ENCODE data around the gene IL17B.

IL17B gene

DNA sequence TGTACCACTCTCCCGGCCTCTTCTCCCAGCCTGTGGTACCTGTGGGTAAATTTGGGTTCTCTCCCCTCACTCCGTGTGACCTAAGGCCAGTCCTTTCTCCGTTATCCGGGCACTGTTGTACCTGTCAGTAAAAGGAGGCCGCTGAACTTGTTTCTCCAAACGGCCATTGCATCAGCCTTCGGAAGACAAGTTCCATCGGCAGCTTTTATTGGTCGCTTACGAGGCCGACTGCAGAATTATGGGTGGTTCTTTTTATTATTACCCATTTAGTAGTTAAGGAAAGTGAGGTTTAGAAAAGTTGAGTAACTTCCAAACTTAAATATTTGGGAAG, 33.2 kb downstream of the IL17B start:
- peak overlapping the region; percentile 87 to 91 for H3K4me3 ChIP-seq (ENCODE audit: low read length in 2 of 2)
- H3K27ac ChIP-seq (ENCODE audit: low read depth in 2 of 2, low read length in 2 of 2) = peak overlapping the region; percentile 72 to 81
- peaks cover 6 to 12% of the 10 kb centered on the region in 2 donors for H3K4me1 ChIP-seq (ENCODE audit: control insufficient read depth in 2 of 2, insufficient read depth in 2 of 2, low read length in 2 of 2)
- peaks cover 24 to 30% of the 10 kb centered on the region in 2 donors for H3K36me3 ChIP-seq (ENCODE audit: control insufficient read depth in 2 of 2, insufficient read depth in 2 of 2, low read length in 2 of 2)
- H3K9me3 ChIP-seq (ENCODE audit: control insufficient read depth in 2 of 2, low read length in 2 of 2) = no peaks in the 10 kb centered on the region
- H3K9ac ChIP-seq (ENCODE audit: low read depth in 1 of 2, low read length in 2 of 2) = peak overlapping the region; percentile 66 to 71
- H3K27me3 ChIP-seq (ENCODE audit: control insufficient read depth in 2 of 2, insufficient read depth in 2 of 2, low read length in 2 of 2) = no peaks in the 10 kb centered on the region

GRCh38 chr5:149345147-149345891, 33.8 kb downstream of the IL17B start, which contains the start of gene GRPEL2:
GRPEL2 (plus strand) TSS chr5:149345499; CDS start chr5:149345540, 41 bp downstream.
- Histone ChIP-seq H3K9me3 (ENCODE audit: control insufficient read depth in 2 of 2, low read length in 2 of 2) (no peaks in the 10 kb centered on the region), H3K36me3 (ENCODE audit: control insufficient read depth in 2 of 2, insufficient read depth in 2 of 2, low read length in 2 of 2) (peaks cover 19 to 25% of the 10 kb centered on the region in 2 donors), H3K4me1 (ENCODE audit: control insufficient read depth in 2 of 2, insufficient read depth in 2 of 2, low read length in 2 of 2) (peaks cover 6 to 12% of the 10 kb centered on the region in 2 donors), H3K27me3 (ENCODE audit: control insufficient read depth in 2 of 2, insufficient read depth in 2 of 2, low read length in 2 of 2) (no peaks in the 10 kb centered on the region), H3K27ac (ENCODE audit: low read depth in 2 of 2, low read length in 2 of 2) (peak within 1 kb of the TSS; percentile 72 to 81), H3K4me3 (ENCODE audit: low read length in 2 of 2) (peak within 1 kb of the TSS; percentile 87 to 91), H3K9ac (ENCODE audit: low read depth in 1 of 2, low read length in 2 of 2) (peak within 1 kb of the TSS; percentile 71 to 78)

- Histone ChIP-seq H3K4me3 (ENCODE audit: low read length in 2 of 2) (no peak overlapping the region), H3K36me3 (ENCODE audit: control insufficient read depth in 2 of 2, insufficient read depth in 2 of 2, low read length in 2 of 2) (peaks cover 7 to 15% of the 10 kb centered on the region in 2 donors), H3K27ac (ENCODE audit: low read depth in 2 of 2, low read length in 2 of 2) (no peak overlapping the region), H3K27me3 (ENCODE audit: control insufficient read depth in 2 of 2, insufficient read depth in 2 of 2, low read length in 2 of 2) (no peaks in the 10 kb centered on the region), H3K4me1 (ENCODE audit: control insufficient read depth in 2 of 2, insufficient read depth in 2 of 2, low read length in 2 of 2) (peaks cover 6 to 12% of the 10 kb centered on the region in 2 donors), H3K9me3 (ENCODE audit: control insufficient read depth in 2 of 2, low read length in 2 of 2) (no peaks in the 10 kb centered on the region), H3K9ac (ENCODE audit: low read depth in 1 of 2, low read length in 2 of 2) (no peak overlapping the region)
Measured at GRCh38 chr5:149344151-149344550, 34.9 kb downstream of the IL17B start.

DNA sequence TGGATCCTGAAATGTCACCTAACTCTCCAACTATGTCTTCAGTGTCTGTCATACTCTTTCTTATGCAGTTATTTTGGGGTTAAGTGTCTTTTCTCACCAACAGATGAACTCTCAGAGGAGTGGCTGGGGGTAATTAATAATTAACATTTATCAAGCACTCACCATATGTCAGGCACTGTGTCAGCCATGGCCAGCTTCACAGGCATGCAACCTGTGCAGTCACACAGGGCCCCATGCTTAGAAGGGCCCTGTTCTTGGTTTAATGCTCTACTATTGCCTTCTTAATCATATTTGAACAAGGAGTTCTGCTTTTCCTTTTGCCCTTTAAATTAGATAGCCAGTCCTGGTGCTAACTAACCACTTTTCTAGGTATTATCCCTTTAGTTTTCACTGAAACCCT, 37.2 kb downstream of the IL17B start:
- no peak overlapping the region for H3K4me3 ChIP-seq (ENCODE audit: low read length in 2 of 2)
- no peaks in the 10 kb centered on the region for H3K36me3 ChIP-seq (ENCODE audit: control insufficient read depth in 2 of 2, insufficient read depth in 2 of 2, low read length in 2 of 2)
- peaks cover 6 to 12% of the 10 kb centered on the region in 2 donors for H3K4me1 ChIP-seq (ENCODE audit: control insufficient read depth in 2 of 2, insufficient read depth in 2 of 2, low read length in 2 of 2)
- H3K27ac ChIP-seq (ENCODE audit: low read depth in 2 of 2, low read length in 2 of 2) = no peak overlapping the region
- H3K9ac ChIP-seq (ENCODE audit: low read depth in 1 of 2, low read length in 2 of 2) = no peak overlapping the region
- no peaks in the 10 kb centered on the region for H3K9me3 ChIP-seq (ENCODE audit: control insufficient read depth in 2 of 2, low read length in 2 of 2)
- H3K27me3 ChIP-seq (ENCODE audit: control insufficient read depth in 2 of 2, insufficient read depth in 2 of 2, low read length in 2 of 2) = no peaks in the 10 kb centered on the region

DNA sequence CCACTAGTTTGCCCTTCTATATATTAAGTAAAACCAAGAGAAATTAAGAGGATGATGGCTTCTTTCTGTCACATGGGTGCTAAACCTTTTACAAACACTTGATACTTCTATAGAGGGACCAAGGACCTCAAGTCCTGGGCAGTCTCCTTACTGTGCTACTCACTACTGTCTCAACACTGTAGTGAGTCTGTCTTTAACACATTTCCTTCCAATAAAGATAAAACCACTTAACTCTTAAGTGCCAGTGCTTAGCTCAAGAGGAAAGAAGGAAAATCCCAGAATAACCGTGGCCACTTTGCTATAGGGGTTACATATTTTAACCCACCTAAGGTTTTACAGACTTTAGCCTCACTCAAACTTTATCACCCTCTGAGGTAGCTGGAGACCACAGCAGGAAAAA, 38.2 kb downstream of the IL17B start:
- Histone ChIP-seq H3K27me3 (ENCODE audit: control insufficient read depth in 2 of 2, insufficient read depth in 2 of 2, low read length in 2 of 2) (no peaks in the 10 kb centered on the region), H3K9ac (ENCODE audit: low read depth in 1 of 2, low read length in 2 of 2) (no peak overlapping the region), H3K4me1 (ENCODE audit: control insufficient read depth in 2 of 2, insufficient read depth in 2 of 2, low read length in 2 of 2) (peaks cover 2 to 8% of the 10 kb centered on the region in 2 donors), H3K27ac (ENCODE audit: low read depth in 2 of 2, low read length in 2 of 2) (no peak overlapping the region), H3K9me3 (ENCODE audit: control insufficient read depth in 2 of 2, low read length in 2 of 2) (no peaks in the 10 kb centered on the region), H3K4me3 (ENCODE audit: low read length in 2 of 2) (no peak overlapping the region), H3K36me3 (ENCODE audit: control insufficient read depth in 2 of 2, insufficient read depth in 2 of 2, low read length in 2 of 2) (no peaks in the 10 kb centered on the region)

GRCh38 chr5:149338364-149338763, 40.7 kb downstream of the IL17B start:
- no peak overlapping the region for H3K4me3 ChIP-seq (ENCODE audit: low read length in 2 of 2)
- no peaks in the 10 kb centered on the region for H3K9me3 ChIP-seq (ENCODE audit: control insufficient read depth in 2 of 2, low read length in 2 of 2)
- no peak overlapping the region for H3K27ac ChIP-seq (ENCODE audit: low read depth in 2 of 2, low read length in 2 of 2)
- H3K9ac ChIP-seq (ENCODE audit: low read depth in 1 of 2, low read length in 2 of 2) = no peak overlapping the region
- no peaks in the 10 kb centered on the region for H3K27me3 ChIP-seq (ENCODE audit: control insufficient read depth in 2 of 2, insufficient read depth in 2 of 2, low read length in 2 of 2)
- no peaks in the 10 kb centered on the region for H3K36me3 ChIP-seq (ENCODE audit: control insufficient read depth in 2 of 2, insufficient read depth in 2 of 2, low read length in 2 of 2)
- H3K4me1 ChIP-seq (ENCODE audit: control insufficient read depth in 2 of 2, insufficient read depth in 2 of 2, low read length in 2 of 2) = no peaks in the 10 kb centered on the region

DNA sequence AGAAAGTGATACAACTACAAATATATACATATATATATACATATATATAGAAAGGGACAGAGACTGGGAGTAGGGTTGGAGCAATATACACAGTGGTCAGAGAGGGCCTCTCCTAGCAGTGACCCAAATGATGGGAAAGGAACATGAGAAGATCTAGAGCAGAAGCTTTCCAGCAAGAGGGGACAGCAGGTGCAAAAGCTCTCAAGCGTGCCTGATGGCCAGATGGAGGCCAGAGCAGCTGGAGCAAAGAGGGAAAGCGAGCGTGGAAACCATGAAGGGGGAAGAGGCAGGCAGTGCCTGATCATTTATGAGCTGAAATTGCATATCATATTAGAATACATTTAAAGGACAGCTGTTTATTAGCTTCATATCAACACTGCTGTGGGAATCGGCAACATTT, 41.4 kb downstream of the IL17B start:
- H3K36me3 ChIP-seq (ENCODE audit: control insufficient read depth in 2 of 2, insufficient read depth in 2 of 2, low read length in 2 of 2) = no peaks in the 10 kb centered on the region
- no peak overlapping the region for H3K27ac ChIP-seq (ENCODE audit: low read depth in 2 of 2, low read length in 2 of 2)
- H3K9me3 ChIP-seq (ENCODE audit: control insufficient read depth in 2 of 2, low read length in 2 of 2) = no peaks in the 10 kb centered on the region
- H3K4me3 ChIP-seq (ENCODE audit: low read length in 2 of 2) = no peak overlapping the region
- no peaks in the 10 kb centered on the region for H3K4me1 ChIP-seq (ENCODE audit: control insufficient read depth in 2 of 2, insufficient read depth in 2 of 2, low read length in 2 of 2)
- H3K27me3 ChIP-seq (ENCODE audit: control insufficient read depth in 2 of 2, insufficient read depth in 2 of 2, low read length in 2 of 2) = no peaks in the 10 kb centered on the region
- H3K9ac ChIP-seq (ENCODE audit: low read depth in 1 of 2, low read length in 2 of 2) = no peak overlapping the region

DNA sequence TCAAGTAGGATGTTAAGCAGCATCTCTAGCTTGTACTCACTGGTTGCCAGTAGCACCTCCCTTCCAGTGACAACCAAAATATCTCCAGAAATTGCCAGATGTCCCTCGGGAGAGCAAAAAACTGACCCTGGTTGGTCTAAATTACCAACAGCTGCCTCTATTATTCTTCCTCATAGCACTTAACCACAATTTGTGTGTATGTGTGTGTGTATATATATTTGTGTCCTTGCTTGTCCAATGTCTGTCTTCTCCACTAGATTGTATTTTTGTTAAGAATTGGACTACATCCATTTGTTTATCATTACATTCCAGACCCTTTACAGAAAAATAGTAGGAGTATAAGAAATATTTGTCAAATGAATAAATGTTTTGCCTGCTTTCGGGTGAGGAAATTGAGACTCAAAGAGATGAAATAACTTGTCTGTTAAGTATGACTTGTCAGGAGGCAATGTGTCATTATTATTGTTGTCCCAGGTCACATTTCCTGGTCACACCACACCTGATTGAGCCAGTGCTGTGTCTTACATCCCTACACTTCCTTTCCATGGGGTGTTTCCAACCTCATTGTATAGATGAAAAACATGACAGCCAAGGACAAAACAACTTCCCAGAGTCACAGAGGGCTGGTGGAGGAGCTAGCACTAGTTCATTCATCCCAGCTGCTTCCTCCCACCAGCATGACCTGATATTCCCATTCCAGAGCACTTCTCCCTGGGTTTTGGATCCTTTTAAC, 45.2 kb downstream of the IL17B start:
- Histone ChIP-seq H3K9ac (ENCODE audit: low read depth in 1 of 2, low read length in 2 of 2) (no peak overlapping the region), H3K36me3 (ENCODE audit: control insufficient read depth in 2 of 2, insufficient read depth in 2 of 2, low read length in 2 of 2) (no peaks in the 10 kb centered on the region), H3K27ac (ENCODE audit: low read depth in 2 of 2, low read length in 2 of 2) (no peak overlapping the region)

DNA sequence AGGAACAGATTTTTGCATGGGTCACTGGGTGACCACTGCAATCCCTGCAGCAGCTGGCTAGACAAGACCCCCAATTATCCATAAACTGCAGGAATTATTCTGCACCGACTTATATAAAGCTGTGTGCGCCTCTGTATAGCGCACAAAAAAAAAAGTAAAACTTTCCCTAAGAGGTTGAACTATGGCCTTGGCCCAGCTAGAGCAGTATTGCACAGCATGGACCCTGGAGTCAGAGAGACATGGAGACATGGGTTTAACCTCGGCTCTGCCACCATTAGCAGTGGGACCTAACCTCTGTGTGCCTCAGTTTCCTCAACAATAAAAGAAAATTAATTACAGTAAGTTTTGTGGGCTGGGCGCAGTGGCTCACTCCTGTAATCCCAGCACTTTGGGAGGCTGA, 50.9 kb downstream of the IL17B start:
- H3K9ac ChIP-seq (ENCODE audit: low read depth in 1 of 2, low read length in 2 of 2) = no peak overlapping the region
- H3K27ac ChIP-seq (ENCODE audit: low read depth in 2 of 2, low read length in 2 of 2) = no peak overlapping the region
- H3K27me3 ChIP-seq (ENCODE audit: control insufficient read depth in 2 of 2, insufficient read depth in 2 of 2, low read length in 2 of 2) = no peaks in the 10 kb centered on the region
- H3K9me3 ChIP-seq (ENCODE audit: control insufficient read depth in 2 of 2, low read length in 2 of 2) = no peaks in the 10 kb centered on the region
- H3K4me1 ChIP-seq (ENCODE audit: control insufficient read depth in 2 of 2, insufficient read depth in 2 of 2, low read length in 2 of 2) = no peaks in the 10 kb centered on the region
- no peaks in the 10 kb centered on the region for H3K36me3 ChIP-seq (ENCODE audit: control insufficient read depth in 2 of 2, insufficient read depth in 2 of 2, low read length in 2 of 2)
- H3K4me3 ChIP-seq (ENCODE audit: low read length in 2 of 2) = no peak overlapping the region

More for the DNA sequence above, 45.2 kb downstream of the IL17B start:
- Histone ChIP-seq H3K9me3 (ENCODE audit: control insufficient read depth in 2 of 2, low read length in 2 of 2) (no peaks in the 10 kb centered on the region), H3K4me3 (ENCODE audit: low read length in 2 of 2) (no peak overlapping the region), H3K4me1 (ENCODE audit: control insufficient read depth in 2 of 2, insufficient read depth in 2 of 2, low read length in 2 of 2) (no peaks in the 10 kb centered on the region), H3K27me3 (ENCODE audit: control insufficient read depth in 2 of 2, insufficient read depth in 2 of 2, low read length in 2 of 2) (no peaks in the 10 kb centered on the region)

DNA sequence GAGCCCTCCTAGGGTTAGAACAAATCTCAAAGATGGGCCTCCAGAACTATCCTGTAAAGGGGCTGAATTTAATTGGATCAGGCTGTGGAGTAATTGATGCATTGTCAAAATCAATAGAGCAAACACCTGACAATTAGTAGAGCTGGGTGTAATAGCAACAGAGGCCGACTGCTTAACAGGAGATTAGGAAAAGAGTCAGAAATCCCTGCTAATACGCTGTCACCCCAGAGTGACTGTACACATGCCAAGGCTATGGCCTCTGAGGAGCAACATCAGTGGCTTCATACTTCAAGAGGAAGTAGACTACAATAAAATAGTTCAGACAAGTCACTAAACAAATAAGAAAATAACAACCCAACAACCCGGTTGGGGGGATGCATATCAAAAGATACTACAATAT, 52.5 kb downstream of the IL17B start:
- H3K9me3 ChIP-seq (ENCODE audit: control insufficient read depth in 2 of 2, low read length in 2 of 2) = no peaks in the 10 kb centered on the region
- no peak overlapping the region for H3K4me3 ChIP-seq (ENCODE audit: low read length in 2 of 2)
- H3K9ac ChIP-seq (ENCODE audit: low read depth in 1 of 2, low read length in 2 of 2) = no peak overlapping the region
- peaks cover 3 to 6% of the 10 kb centered on the region in 2 donors for H3K4me1 ChIP-seq (ENCODE audit: control insufficient read depth in 2 of 2, insufficient read depth in 2 of 2, low read length in 2 of 2)
- H3K27me3 ChIP-seq (ENCODE audit: control insufficient read depth in 2 of 2, insufficient read depth in 2 of 2, low read length in 2 of 2) = no peaks in the 10 kb centered on the region
- no peak overlapping the region for H3K27ac ChIP-seq (ENCODE audit: low read depth in 2 of 2, low read length in 2 of 2)
- no peaks in the 10 kb centered on the region for H3K36me3 ChIP-seq (ENCODE audit: control insufficient read depth in 2 of 2, insufficient read depth in 2 of 2, low read length in 2 of 2)
